Islet precursor cell (in vitro differentiated cells): ENCODE measurements around the gene ADIRF.
"Not testable (repeated sequence)": the region's sequence is repeated elsewhere in the genome, so short reads cannot be mapped to it uniquely, and the experiment has no call there.

ENCODE experiments used
- DNase-seq: peaks from one replicate; pipeline ENCODE4 v3.0.0-alpha.2; 2018

ADIRF gene

GRCh38 chr10:86981020-86981419 is 12.7 kb downstream of the ADIRF start:
- not testable (repeated sequence) for DNase-seq

GRCh38 chr10:86981716-86982115 is 13.4 kb downstream of the ADIRF start:
- no peak for DNase-seq

GRCh38 chr10:86984498-86984897 is 16.2 kb downstream of the ADIRF start:
- not testable (repeated sequence) for DNase-seq

- DNase-seq: no peak
Observed at GRCh38 chr10:86988520-86988919, 20.2 kb downstream of the ADIRF start.

GRCh38 chr10:86991362-86991761 is 23.1 kb downstream of the ADIRF start:
- DNase-seq: not testable (repeated sequence)

GRCh38 chr10:86992456-86992855 is 24.2 kb downstream of the ADIRF start:
- DNase-seq: no peak

- DNase-seq: no peak
Observed at GRCh38 chr10:86992929-86993328, 24.6 kb downstream of the ADIRF start.

GRCh38 chr10:86999802-87000403 is 31.6 kb downstream of the ADIRF start:
- DNase-seq: not testable (repeated sequence)

- no peak for DNase-seq
Observed at GRCh38 chr10:87000491-87000890, 32.2 kb downstream of the ADIRF start.

GRCh38 chr10:87007124-87007523 is 38.8 kb downstream of the ADIRF start:
- not testable (repeated sequence) for DNase-seq

GRCh38 chr10:87007674-87008073 is 39.4 kb downstream of the ADIRF start:
- not testable (repeated sequence) for DNase-seq

GRCh38 chr10:87008303-87008702 is 40.0 kb downstream of the ADIRF start:
- not testable (repeated sequence) for DNase-seq

GRCh38 chr10:87009134-87009696 is 40.9 kb downstream of the ADIRF start:
- DNase-seq: not testable (repeated sequence)

GRCh38 chr10:87013528-87013927 is 45.2 kb downstream of the ADIRF start:
- not testable (repeated sequence) for DNase-seq

- DNase-seq: not testable (repeated sequence)
Observed at GRCh38 chr10:87014986-87015716, 46.9 kb downstream of the ADIRF start.

- not testable (repeated sequence) for DNase-seq
Observed at GRCh38 chr10:87018127-87018526, 49.8 kb downstream of the ADIRF start.

GRCh38 chr10:87019066-87019465 is 50.8 kb downstream of the ADIRF start:
- not testable (repeated sequence) for DNase-seq

- not testable (repeated sequence) for DNase-seq
Observed at GRCh38 chr10:87019504-87019903, 51.2 kb downstream of the ADIRF start.

- not testable (repeated sequence) for DNase-seq
Observed at GRCh38 chr10:87020056-87020455, 51.8 kb downstream of the ADIRF start, which contains the start of gene FAM25A. Gene FAM25A (plus strand): TSS chr10:87020294. CDS start chr10:87020325, 31 bp downstream.
